ENCODE results near the gene MAP4K4. TPM values are rescaled to one million over a fixed set of nuclear protein-coding genes. Genes with fewer than 3 reads are reported as not detected.

The MAP4K4 gene
- polyA plus RNA-seq, 3 donors, result 5.3 to 66.9 (median 8.7) TPM

DNA sequence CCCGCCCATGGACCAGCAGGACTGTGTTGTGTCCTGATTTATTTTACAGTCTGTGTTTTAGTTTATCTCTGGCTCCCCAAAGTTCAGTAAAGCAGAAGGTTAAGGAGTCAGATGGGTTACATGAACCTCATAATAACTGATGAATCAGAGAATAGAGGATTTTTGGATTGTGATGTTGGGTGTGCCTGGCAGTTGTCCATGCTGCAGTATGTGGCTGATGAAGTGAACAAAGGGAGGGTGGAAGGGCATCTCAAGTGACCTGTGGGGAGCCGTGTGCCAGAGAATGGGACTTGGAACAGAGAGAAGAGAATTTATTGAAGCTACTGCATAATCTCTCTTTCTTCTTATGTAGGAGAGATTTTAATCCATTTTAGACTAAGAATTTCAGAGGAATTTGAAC is 145.5 kb downstream of the MAP4K4 start:
- intact Hi-C loops (cut with micrococcal nuclease), result no loop called here
- no peak overlapping the region for H3K27ac ChIP-seq (ENCODE audit: low read depth in 1 of 2, low read length in 2 of 2)
- peaks cover 11% of the 10 kb centered on the region for H3K4me1 Mint-ChIP-seq

DNA sequence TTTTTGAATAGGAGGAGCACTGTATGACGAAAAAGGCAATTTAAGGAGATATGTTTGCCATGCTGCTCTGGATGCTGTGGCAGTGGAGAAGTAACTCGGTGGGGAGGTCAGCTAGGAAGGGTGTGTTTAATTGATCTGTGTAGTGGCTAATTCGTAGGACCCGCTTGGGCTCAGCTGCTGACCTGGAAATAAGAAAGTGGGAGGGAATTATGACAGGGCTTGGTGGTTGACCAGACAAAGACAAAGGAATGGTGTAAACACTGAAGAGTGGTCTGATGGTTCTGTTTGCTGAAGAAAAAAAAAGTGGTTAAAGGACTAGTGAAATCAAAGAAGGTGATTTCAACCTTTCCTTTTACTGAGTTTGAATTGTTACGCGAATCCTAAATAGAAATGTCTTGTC is 146.0 kb downstream of the MAP4K4 start:
- peak overlapping the region in 1 of 7 donors; percentile 15 for H3K27ac Mint-ChIP-seq
- H3K4me3 Mint-ChIP-seq, result no peak overlapping the region
- Histone ChIP-seq H3K9ac (ENCODE audit: insufficient read depth, low read length, poor library complexity, severe bottlenecking) (no peak overlapping the region), H3K4me2 (replicated peaks; ENCODE audit: extremely low read depth, low read length, poor library complexity, severe bottlenecking) (no peak overlapping the region), H3K4me1 (ENCODE audit: control insufficient read depth in 1 of 2, insufficient read depth in 2 of 2, low read length in 2 of 2) (peaks cover 6% of the 10 kb centered on the region in 2 donors), H3K4me3 (replicated peaks in 1 of 3; ENCODE audit: low read depth in 2 of 3, low read length in 3 of 3) (no peak overlapping the region), H3K36me3 (replicated peaks in 1 of 2; ENCODE audit: control insufficient read depth in 1 of 2, insufficient read depth in 2 of 2, low read length in 2 of 2) (peaks cover 91 to 98% of the 10 kb centered on the region in 2 donors), H3K79me2 (ENCODE audit: insufficient read depth, low read length) (no peaks in the 10 kb centered on the region), H2AFZ (ENCODE audit: insufficient read depth, low read depth, low read length, poor library complexity, severe bottlenecking) (no peak overlapping the region), H4K20me1 (ENCODE audit: insufficient read depth, low read length) (peaks cover 94% of the 10 kb centered on the region), H3K9me3 (replicated peaks in 1 of 2; ENCODE audit: control insufficient read depth in 1 of 2, insufficient read depth in 1 of 2, low read length in 2 of 2) (no peaks in the 10 kb centered on the region), H3K27me3 (ENCODE audit: control insufficient read depth in 2 of 2, insufficient read depth in 2 of 2, low read length in 2 of 2) (no peaks in the 10 kb centered on the region), H3K27ac (ENCODE audit: low read depth in 1 of 2, low read length in 2 of 2) (no peak overlapping the region)
- peaks cover 79 to 94% of the 10 kb centered on the region in 2 donors for H3K36me3 Mint-ChIP-seq
- peaks cover 11% of the 10 kb centered on the region for H3K4me1 Mint-ChIP-seq
- TF ChIP-seq, protein P1, sequence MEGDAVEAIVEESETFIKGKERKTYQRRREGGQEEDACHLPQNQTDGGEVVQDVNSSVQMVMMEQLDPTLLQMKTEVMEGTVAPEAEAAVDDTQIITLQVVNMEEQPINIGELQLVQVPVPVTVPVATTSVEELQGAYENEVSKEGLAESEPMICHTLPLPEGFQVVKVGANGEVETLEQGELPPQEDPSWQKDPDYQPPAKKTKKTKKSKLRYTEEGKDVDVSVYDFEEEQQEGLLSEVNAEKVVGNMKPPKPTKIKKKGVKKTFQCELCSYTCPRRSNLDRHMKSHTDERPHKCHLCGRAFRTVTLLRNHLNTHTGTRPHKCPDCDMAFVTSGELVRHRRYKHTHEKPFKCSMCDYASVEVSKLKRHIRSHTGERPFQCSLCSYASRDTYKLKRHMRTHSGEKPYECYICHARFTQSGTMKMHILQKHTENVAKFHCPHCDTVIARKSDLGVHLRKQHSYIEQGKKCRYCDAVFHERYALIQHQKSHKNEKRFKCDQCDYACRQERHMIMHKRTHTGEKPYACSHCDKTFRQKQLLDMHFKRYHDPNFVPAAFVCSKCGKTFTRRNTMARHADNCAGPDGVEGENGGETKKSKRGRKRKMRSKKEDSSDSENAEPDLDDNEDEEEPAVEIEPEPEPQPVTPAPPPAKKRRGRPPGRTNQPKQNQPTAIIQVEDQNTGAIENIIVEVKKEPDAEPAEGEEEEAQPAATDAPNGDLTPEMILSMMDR (IDR thresholded peaks at IDR 0.05), result no peak
- 86% methylated on average over 4 of the region's 6 CpGs for WGBS (ENCODE audit: insufficient coverage)
- intact Hi-C loops (cut with micrococcal nuclease), result no loop called here
- no peaks in the 10 kb centered on the region for H3K9me3 Mint-ChIP-seq
- no peak for DNase-seq
- no peaks in the 10 kb centered on the region for H3K27me3 Mint-ChIP-seq (ENCODE audit: low read depth in 3 of 3)

More for the DNA sequence above, 145.5 kb downstream of the MAP4K4 start:
- no peaks in the 10 kb centered on the region for H3K27me3 Mint-ChIP-seq (ENCODE audit: low read depth in 3 of 3)
- Histone ChIP-seq H3K4me3 (replicated peaks in 1 of 3; ENCODE audit: low read depth in 2 of 3, low read length in 3 of 3) (no peak overlapping the region), H3K4me1 (ENCODE audit: control insufficient read depth in 1 of 2, insufficient read depth in 2 of 2, low read length in 2 of 2) (peaks cover 6% of the 10 kb centered on the region in 2 donors), H4K20me1 (ENCODE audit: insufficient read depth, low read length) (peaks cover 94% of the 10 kb centered on the region), H2AFZ (ENCODE audit: insufficient read depth, low read depth, low read length, poor library complexity, severe bottlenecking) (no peak overlapping the region), H3K9ac (ENCODE audit: insufficient read depth, low read length, poor library complexity, severe bottlenecking) (no peak overlapping the region), H3K4me2 (replicated peaks; ENCODE audit: extremely low read depth, low read length, poor library complexity, severe bottlenecking) (no peak overlapping the region), H3K27me3 (ENCODE audit: control insufficient read depth in 2 of 2, insufficient read depth in 2 of 2, low read length in 2 of 2) (no peaks in the 10 kb centered on the region), H3K9me3 (replicated peaks in 1 of 2; ENCODE audit: control insufficient read depth in 1 of 2, insufficient read depth in 1 of 2, low read length in 2 of 2) (no peaks in the 10 kb centered on the region), H3K36me3 (replicated peaks in 1 of 2; ENCODE audit: control insufficient read depth in 1 of 2, insufficient read depth in 2 of 2, low read length in 2 of 2) (peaks cover 89 to 98% of the 10 kb centered on the region in 2 donors), H3K79me2 (ENCODE audit: insufficient read depth, low read length) (no peaks in the 10 kb centered on the region)
- DNase-seq, result no peak
- peaks cover 83 to 94% of the 10 kb centered on the region in 2 donors for H3K36me3 Mint-ChIP-seq
- 100% methylated on average over 1 of the region's 2 CpGs for WGBS (ENCODE audit: insufficient coverage)
- H3K4me3 Mint-ChIP-seq, result no peak overlapping the region
- no peaks in the 10 kb centered on the region for H3K9me3 Mint-ChIP-seq
- H3K27ac Mint-ChIP-seq, result peak overlapping the region in 3 of 7 donors; percentile 15 to 64 (median 48)
- TF ChIP-seq, protein P1 (IDR thresholded peaks at IDR 0.05), result no peak
